ENCODE measurements around the gene LRMDA.

Gene LRMDA

GRCh38 chr10:75957314-75958120 is 526.1 kb downstream of the LRMDA start:
- H3K27me3 Mint-ChIP-seq (ENCODE audit: low read depth) = no peaks in the 10 kb centered on the region
- H3K4me3 Mint-ChIP-seq = no peak overlapping the region
- H3K9me3 Mint-ChIP-seq = peaks cover 4% of the 10 kb centered on the region
- no peak overlapping the region for H3K27ac Mint-ChIP-seq
- H3K36me3 Mint-ChIP-seq (ENCODE audit: low read depth) = no peaks in the 10 kb centered on the region
- H3K4me1 Mint-ChIP-seq (ENCODE audit: low read depth) = no peaks in the 10 kb centered on the region

GRCh38 chr10:75959209-75959608 is 527.8 kb downstream of the LRMDA start:
- H3K27ac Mint-ChIP-seq = no peak overlapping the region
- no peaks in the 10 kb centered on the region for H3K36me3 Mint-ChIP-seq (ENCODE audit: low read depth)
- no peak overlapping the region for H3K4me3 Mint-ChIP-seq
- no peaks in the 10 kb centered on the region for H3K27me3 Mint-ChIP-seq (ENCODE audit: low read depth)
- no peaks in the 10 kb centered on the region for H3K4me1 Mint-ChIP-seq (ENCODE audit: low read depth)
- H3K9me3 Mint-ChIP-seq = peaks cover 4% of the 10 kb centered on the region

GRCh38 chr10:75959912-75960311 is 528.5 kb downstream of the LRMDA start:
- Mint-ChIP-seq H3K4me1 (ENCODE audit: low read depth) (no peaks in the 10 kb centered on the region), H3K27me3 (ENCODE audit: low read depth) (no peaks in the 10 kb centered on the region), H3K9me3 (peaks cover 4% of the 10 kb centered on the region), H3K27ac (no peak overlapping the region), H3K4me3 (no peak overlapping the region), H3K36me3 (ENCODE audit: low read depth) (no peaks in the 10 kb centered on the region)

GRCh38 chr10:75962395-75963061 is 531.1 kb downstream of the LRMDA start:
- Mint-ChIP-seq H3K4me3 (no peak overlapping the region), H3K9me3 (peaks cover 4% of the 10 kb centered on the region), H3K27ac (no peak overlapping the region), H3K4me1 (ENCODE audit: low read depth) (no peaks in the 10 kb centered on the region), H3K36me3 (ENCODE audit: low read depth) (no peaks in the 10 kb centered on the region), H3K27me3 (ENCODE audit: low read depth) (no peaks in the 10 kb centered on the region)

- Mint-ChIP-seq H3K4me1 (ENCODE audit: low read depth) (no peaks in the 10 kb centered on the region), H3K27ac (no peak overlapping the region), H3K36me3 (ENCODE audit: low read depth) (no peaks in the 10 kb centered on the region), H3K9me3 (no peaks in the 10 kb centered on the region), H3K4me3 (no peak overlapping the region), H3K27me3 (ENCODE audit: low read depth) (no peaks in the 10 kb centered on the region)
Observed at GRCh38 chr10:75967491-75967890, 536.1 kb downstream of the LRMDA start.

- Mint-ChIP-seq H3K4me3 (no peak overlapping the region), H3K4me1 (ENCODE audit: low read depth) (no peaks in the 10 kb centered on the region), H3K27me3 (ENCODE audit: low read depth) (no peaks in the 10 kb centered on the region), H3K27ac (no peak overlapping the region), H3K9me3 (no peaks in the 10 kb centered on the region), H3K36me3 (ENCODE audit: low read depth) (no peaks in the 10 kb centered on the region)
Observed at GRCh38 chr10:75969031-75969430, 537.6 kb downstream of the LRMDA start.

GRCh38 chr10:75971402-75972211 is 540.2 kb downstream of the LRMDA start:
- H3K9me3 Mint-ChIP-seq = no peaks in the 10 kb centered on the region

GRCh38 chr10:75972491-75973276 is 541.3 kb downstream of the LRMDA start:
- Mint-ChIP-seq H3K36me3 (ENCODE audit: low read depth) (no peaks in the 10 kb centered on the region), H3K4me3 (no peak overlapping the region), H3K27me3 (ENCODE audit: low read depth) (no peaks in the 10 kb centered on the region), H3K4me1 (ENCODE audit: low read depth) (no peaks in the 10 kb centered on the region), H3K27ac (no peak overlapping the region), H3K9me3 (no peaks in the 10 kb centered on the region)

More at GRCh38 chr10:75971402-75972211, 540.2 kb downstream of the LRMDA start:
- Mint-ChIP-seq H3K4me1 (ENCODE audit: low read depth) (no peaks in the 10 kb centered on the region), H3K4me3 (no peak overlapping the region), H3K36me3 (ENCODE audit: low read depth) (no peaks in the 10 kb centered on the region), H3K27ac (no peak overlapping the region), H3K27me3 (ENCODE audit: low read depth) (no peaks in the 10 kb centered on the region)

- Mint-ChIP-seq H3K36me3 (ENCODE audit: low read depth) (no peaks in the 10 kb centered on the region), H3K9me3 (no peaks in the 10 kb centered on the region), H3K27me3 (ENCODE audit: low read depth) (no peaks in the 10 kb centered on the region), H3K4me3 (no peak overlapping the region), H3K27ac (no peak overlapping the region), H3K4me1 (ENCODE audit: low read depth) (no peaks in the 10 kb centered on the region)
Observed at GRCh38 chr10:75974080-75974479, 542.7 kb downstream of the LRMDA start.

- H3K27me3 Mint-ChIP-seq (ENCODE audit: low read depth) = no peaks in the 10 kb centered on the region
Observed at GRCh38 chr10:75976681-75977080, 545.3 kb downstream of the LRMDA start.

GRCh38 chr10:75977139-75977538 is 545.7 kb downstream of the LRMDA start:
- Mint-ChIP-seq H3K4me1 (ENCODE audit: low read depth) (no peaks in the 10 kb centered on the region), H3K27ac (no peak overlapping the region), H3K4me3 (no peak overlapping the region), H3K9me3 (no peaks in the 10 kb centered on the region), H3K27me3 (ENCODE audit: low read depth) (no peaks in the 10 kb centered on the region), H3K36me3 (ENCODE audit: low read depth) (no peaks in the 10 kb centered on the region)

More at GRCh38 chr10:75976681-75977080, 545.3 kb downstream of the LRMDA start:
- H3K36me3 Mint-ChIP-seq (ENCODE audit: low read depth) = no peaks in the 10 kb centered on the region
- H3K9me3 Mint-ChIP-seq = no peaks in the 10 kb centered on the region
- no peak overlapping the region for H3K27ac Mint-ChIP-seq
- no peak overlapping the region for H3K4me3 Mint-ChIP-seq
- no peaks in the 10 kb centered on the region for H3K4me1 Mint-ChIP-seq (ENCODE audit: low read depth)

- Mint-ChIP-seq H3K4me3 (no peak overlapping the region), H3K9me3 (no peaks in the 10 kb centered on the region), H3K27me3 (ENCODE audit: low read depth) (no peaks in the 10 kb centered on the region), H3K27ac (no peak overlapping the region), H3K36me3 (ENCODE audit: low read depth) (no peaks in the 10 kb centered on the region), H3K4me1 (ENCODE audit: low read depth) (no peaks in the 10 kb centered on the region)
Observed at GRCh38 chr10:75978213-75978612, 546.8 kb downstream of the LRMDA start.

GRCh38 chr10:75980419-75981002 is 549.1 kb downstream of the LRMDA start:
- Mint-ChIP-seq H3K4me1 (ENCODE audit: low read depth) (no peaks in the 10 kb centered on the region), H3K27me3 (ENCODE audit: low read depth) (no peaks in the 10 kb centered on the region), H3K9me3 (no peaks in the 10 kb centered on the region), H3K36me3 (ENCODE audit: low read depth) (no peaks in the 10 kb centered on the region), H3K4me3 (no peak overlapping the region), H3K27ac (no peak overlapping the region)

All from T-helper 1 cell treated with Interleukin-12 subunit alpha and Interleukin-12 subunit beta and Interleukin-4 antibody, amounts not matched to agents 30 μg/mL and 1 μg/mL, for 36 hours (primary cell).